ENCODE data around the gene TBC1D4.

Gene TBC1D4

DNA sequence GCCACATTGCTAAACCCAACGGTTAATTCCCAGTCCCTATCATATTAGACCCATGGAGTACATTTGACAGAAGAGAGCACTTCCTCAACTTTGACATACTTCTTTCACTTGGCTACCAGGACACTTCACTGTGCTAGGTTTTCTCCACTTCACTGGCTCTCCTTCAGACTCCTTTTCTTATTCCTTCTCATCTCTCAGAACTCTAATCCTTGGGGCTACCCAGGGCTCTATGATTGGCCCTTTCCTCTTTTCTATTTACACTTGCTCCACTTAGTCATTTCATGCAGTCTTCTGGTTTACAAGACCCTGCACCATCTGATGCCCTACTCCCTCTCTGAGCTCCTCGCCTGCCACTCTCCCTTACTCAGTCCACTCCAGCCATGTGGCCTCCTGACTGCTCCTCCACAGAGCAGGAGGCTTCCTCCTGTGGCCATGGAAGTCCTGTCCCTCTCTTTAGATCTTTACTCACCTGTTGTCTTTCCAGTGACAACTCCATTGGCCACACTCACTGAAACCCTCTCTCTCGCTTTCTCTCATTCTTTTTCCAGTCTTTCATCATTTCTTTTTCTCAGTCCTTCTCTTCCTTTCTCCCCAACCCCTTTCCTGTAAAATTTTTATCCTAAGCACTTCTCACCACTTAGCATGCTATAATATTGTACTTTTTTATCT lies 90.4 kb downstream of the TBC1D4 start:
- ATAC-seq (ENCODE audit: low read depth) (no peak), DNase-seq (ENCODE audit: low spot score in 2 of 2) (no peak)
- Mint-ChIP-seq H3K36me3 (no peaks in the 10 kb centered on the region), H3K9me3 (no peaks in the 10 kb centered on the region), H3K4me1 (no peaks in the 10 kb centered on the region), H3K4me3 (no peak overlapping the region), H3K27ac (no peak overlapping the region), H3K27me3 (no peaks in the 10 kb centered on the region)

DNA sequence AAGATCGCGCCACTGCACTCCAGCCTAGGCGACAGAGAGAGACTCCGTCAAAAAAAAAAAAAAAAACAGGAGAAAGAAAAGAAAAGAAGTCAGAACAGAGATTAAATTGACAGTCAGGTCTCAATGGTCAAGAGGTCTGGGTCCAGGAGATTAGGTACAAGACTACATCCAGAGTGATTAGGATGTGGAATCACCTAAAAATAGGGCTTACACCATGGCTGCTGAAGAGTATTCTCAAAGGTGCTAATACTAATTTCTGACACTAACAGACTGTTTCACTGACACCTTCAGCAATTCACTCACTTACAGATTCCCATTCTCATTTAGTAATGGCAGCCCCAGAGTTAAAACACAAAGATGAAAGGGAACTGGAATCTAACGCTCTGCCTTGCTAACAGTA lies 91.7 kb downstream of the TBC1D4 start:
- H3K9me3 Mint-ChIP-seq, result no peaks in the 10 kb centered on the region
- H3K36me3 Mint-ChIP-seq, result no peaks in the 10 kb centered on the region
- no peak overlapping the region for H3K27ac Mint-ChIP-seq
- DNase-seq (ENCODE audit: low spot score in 2 of 2) (no peak), ATAC-seq (ENCODE audit: low read depth) (no peak)
- H3K4me1 Mint-ChIP-seq, result no peaks in the 10 kb centered on the region
- H3K27me3 Mint-ChIP-seq, result no peaks in the 10 kb centered on the region
- no peak overlapping the region for H3K4me3 Mint-ChIP-seq

DNA sequence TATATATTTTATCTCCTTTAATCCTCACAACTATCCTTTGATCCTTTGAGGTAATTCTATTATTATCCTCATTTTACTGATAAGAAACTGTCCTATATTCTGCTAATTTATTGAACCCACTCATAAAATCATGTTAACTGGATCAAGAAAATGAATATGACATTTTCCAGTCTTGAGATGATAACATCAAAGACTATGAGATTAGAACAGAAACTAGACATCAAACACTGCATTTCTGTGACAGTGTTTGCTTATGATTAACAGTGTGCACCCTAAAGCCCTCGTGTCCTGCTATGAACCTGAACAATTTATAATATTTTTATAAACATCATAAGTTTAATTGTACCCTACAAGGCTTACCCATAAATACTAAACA lies 96.3 kb downstream of the TBC1D4 start:
- Mint-ChIP-seq H3K9me3 (no peaks in the 10 kb centered on the region), H3K4me3 (no peak overlapping the region), H3K27ac (no peak overlapping the region), H3K4me1 (no peaks in the 10 kb centered on the region), H3K36me3 (no peaks in the 10 kb centered on the region), H3K27me3 (no peaks in the 10 kb centered on the region)
- no peak for ATAC-seq (ENCODE audit: low read depth)
- no peak for DNase-seq (ENCODE audit: low spot score in 2 of 2)

DNA sequence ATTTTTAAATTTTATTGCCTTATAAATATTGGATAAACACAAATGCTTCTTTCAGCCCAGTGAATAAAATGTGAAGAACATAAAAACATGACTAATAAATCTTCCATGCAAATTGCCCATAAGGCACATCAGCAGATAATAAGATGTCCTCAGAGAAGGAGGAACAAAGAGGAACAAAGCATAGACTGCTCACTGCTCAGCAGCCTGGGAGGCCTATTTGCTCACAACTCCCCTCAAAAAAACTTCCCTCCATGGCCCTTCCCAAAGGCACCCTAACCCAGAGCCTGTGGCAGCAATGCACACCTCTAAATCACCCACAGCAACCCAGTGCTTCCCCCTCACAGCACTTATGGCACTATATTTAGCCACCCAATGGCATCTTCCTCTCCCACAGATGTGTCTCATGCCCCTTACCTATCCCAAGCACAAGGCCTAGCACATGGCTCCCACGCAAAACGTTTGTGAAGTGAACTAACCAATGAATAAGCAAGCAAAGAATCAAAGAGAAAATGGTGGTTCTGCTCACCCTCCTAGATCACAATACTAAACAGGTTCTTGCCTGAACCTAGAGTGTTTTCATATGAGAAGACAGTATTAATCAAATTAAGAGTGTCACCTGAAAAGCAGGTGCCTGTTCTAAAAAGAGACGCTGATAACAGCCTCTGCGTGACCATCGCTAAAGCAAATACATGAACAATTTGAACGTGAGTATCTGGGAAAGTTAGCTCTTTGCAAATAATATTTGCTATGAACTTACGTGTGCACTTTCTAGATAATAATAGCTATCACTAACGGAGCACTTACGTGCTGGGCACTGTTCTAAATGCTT lies 96.9 kb downstream of the TBC1D4 start:
- Mint-ChIP-seq H3K27ac (no peak overlapping the region), H3K27me3 (no peaks in the 10 kb centered on the region), H3K4me3 (no peak overlapping the region), H3K36me3 (no peaks in the 10 kb centered on the region), H3K4me1 (no peaks in the 10 kb centered on the region), H3K9me3 (no peaks in the 10 kb centered on the region)
- ATAC-seq (ENCODE audit: low read depth) (no peak), DNase-seq (ENCODE audit: low spot score in 2 of 2) (no peak)

DNA sequence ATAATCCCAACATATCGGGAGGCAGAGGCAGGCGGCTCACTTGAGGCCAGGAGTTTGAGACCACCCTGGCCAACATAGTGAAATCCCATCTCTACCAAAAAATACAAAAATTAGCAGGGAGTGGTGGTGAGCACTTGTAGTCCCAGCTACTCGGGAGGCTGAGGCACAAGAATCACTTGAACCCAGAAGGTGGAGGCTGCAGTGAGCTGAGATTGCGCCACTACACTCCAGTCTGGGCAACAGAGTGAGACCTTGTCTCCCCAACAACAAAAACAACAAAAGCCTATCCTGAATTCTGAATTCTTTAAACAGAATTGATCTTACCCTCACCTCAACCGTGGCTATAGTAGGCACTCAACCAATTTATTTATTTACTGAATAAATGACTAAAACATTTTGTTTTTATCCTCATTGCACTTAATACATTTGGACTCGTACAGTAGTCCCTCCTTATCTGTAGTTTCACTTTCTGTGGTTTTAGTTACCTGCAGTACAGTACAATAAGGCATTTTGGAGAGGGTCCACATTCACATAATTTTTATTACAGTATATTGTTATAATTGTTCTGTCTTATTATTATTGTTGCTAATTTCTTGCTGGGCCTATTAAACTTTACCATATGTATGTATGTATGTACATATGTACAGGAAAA lies 98.8 kb downstream of the TBC1D4 start:
- DNase-seq (ENCODE audit: low spot score in 2 of 2) (no peak), ATAC-seq (ENCODE audit: low read depth) (no peak)
- H3K36me3 Mint-ChIP-seq, result no peaks in the 10 kb centered on the region
- H3K9me3 Mint-ChIP-seq, result no peaks in the 10 kb centered on the region
- no peak overlapping the region for H3K4me3 Mint-ChIP-seq
- H3K4me1 Mint-ChIP-seq, result no peaks in the 10 kb centered on the region
- H3K27ac Mint-ChIP-seq, result no peak overlapping the region
- no peaks in the 10 kb centered on the region for H3K27me3 Mint-ChIP-seq

DNA sequence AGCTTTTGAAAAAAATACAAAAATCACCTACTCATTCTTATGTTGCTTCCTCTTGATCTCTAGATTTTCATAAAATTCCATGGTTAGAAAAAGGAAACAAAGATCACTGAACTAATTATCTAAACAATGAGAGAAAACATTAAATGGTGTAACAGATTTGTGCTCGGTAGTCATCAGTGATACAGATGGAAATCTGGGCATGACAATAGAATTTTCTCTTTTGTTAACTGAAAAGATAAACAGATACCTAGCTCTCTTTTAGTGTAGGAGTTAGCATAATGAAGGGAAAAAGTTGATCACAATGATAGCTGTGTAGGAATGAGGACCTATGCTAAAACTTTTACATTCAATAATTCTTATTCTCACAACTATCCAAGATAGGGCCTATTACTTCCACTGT lies 103.7 kb downstream of the TBC1D4 start:
- no peak overlapping the region for H3K4me3 Mint-ChIP-seq
- no peak for ATAC-seq (ENCODE audit: low read depth)
- no peak for DNase-seq (ENCODE audit: low spot score in 2 of 2)
- no peaks in the 10 kb centered on the region for H3K4me1 Mint-ChIP-seq
- no peaks in the 10 kb centered on the region for H3K27me3 Mint-ChIP-seq
- H3K27ac Mint-ChIP-seq, result no peak overlapping the region
- H3K36me3 Mint-ChIP-seq, result no peaks in the 10 kb centered on the region
- no peaks in the 10 kb centered on the region for H3K9me3 Mint-ChIP-seq

DNA sequence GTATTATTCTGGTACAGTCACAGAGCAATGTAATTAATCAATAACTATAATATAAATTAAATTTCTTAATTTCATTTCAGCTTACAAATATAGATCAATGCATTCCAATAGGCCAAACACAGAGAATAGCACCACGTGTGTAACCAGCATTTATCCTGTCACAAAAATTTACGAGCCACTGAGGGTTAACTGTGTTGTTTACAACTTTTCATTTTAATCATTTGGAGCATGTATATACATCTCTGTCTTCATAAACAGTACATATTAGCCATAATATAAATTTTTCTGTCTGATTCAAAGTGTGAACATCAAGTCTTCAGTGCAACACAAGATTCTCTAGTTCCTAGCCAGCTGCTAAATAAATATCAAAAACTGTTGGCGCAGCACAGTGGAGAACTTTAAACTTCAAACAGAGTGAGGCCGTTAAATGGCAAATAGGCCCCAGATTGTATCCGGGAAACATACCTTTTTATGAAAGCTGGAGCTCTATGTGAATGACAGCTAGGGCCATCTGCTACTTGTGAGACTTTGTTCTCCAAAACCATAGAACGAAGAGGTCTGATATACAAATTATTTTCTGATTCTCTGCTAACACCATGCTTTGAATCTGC lies 105.1 kb downstream of the TBC1D4 start:
- DNase-seq (ENCODE audit: low spot score in 2 of 2) (no peak), ATAC-seq (ENCODE audit: low read depth) (no peak)
- H3K4me3 Mint-ChIP-seq, result no peak overlapping the region
- H3K36me3 Mint-ChIP-seq, result no peaks in the 10 kb centered on the region
- H3K27ac Mint-ChIP-seq, result no peak overlapping the region
- H3K27me3 Mint-ChIP-seq, result no peaks in the 10 kb centered on the region
- H3K9me3 Mint-ChIP-seq, result no peaks in the 10 kb centered on the region
- no peaks in the 10 kb centered on the region for H3K4me1 Mint-ChIP-seq

DNA sequence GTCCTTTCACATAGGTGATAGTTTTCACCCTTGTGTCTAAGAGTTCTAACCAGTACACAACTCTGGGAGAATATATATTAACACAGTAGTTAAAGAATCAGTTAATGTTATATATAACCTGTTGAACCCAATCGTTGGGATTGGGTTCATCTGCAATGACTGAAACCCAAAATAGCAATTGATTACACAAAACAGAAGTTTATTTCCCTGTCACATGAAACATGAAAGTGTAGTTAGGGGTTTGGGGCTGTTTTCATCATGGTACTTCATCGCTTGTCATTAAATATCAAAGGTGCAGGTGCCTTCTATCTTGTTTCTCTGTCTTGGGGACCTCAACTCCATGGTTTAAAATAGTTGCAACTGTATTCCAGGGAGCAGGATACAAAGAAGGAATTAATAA lies 106.6 kb downstream of the TBC1D4 start:
- DNase-seq (ENCODE audit: low spot score in 2 of 2), result no peak
- Mint-ChIP-seq H3K36me3 (no peaks in the 10 kb centered on the region), H3K27ac (no peak overlapping the region), H3K27me3 (no peaks in the 10 kb centered on the region), H3K4me3 (no peak overlapping the region), H3K4me1 (no peaks in the 10 kb centered on the region), H3K9me3 (no peaks in the 10 kb centered on the region)
- no peak for ATAC-seq (ENCODE audit: low read depth)

DNA sequence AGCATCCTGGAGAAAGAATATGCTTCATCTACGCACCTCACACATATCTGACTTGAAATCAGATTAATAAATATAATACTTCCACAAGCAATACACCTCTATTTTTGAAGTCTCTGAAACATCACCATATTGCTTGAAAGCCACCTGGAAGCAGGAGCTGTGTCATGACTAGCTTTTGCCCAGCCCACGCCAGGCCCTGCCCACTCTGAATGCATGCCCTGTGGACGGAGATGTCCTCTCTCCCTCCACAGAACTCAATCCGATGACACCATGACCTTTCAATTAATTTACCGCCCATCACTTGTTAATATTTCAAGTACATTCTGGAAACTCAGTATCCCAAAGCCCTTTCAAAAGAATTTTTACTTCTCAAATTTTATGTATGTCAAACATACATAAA lies 108.0 kb downstream of the TBC1D4 start:
- H3K27ac Mint-ChIP-seq, result no peak overlapping the region
- no peaks in the 10 kb centered on the region for H3K27me3 Mint-ChIP-seq
- no peaks in the 10 kb centered on the region for H3K36me3 Mint-ChIP-seq
- DNase-seq (ENCODE audit: low spot score in 2 of 2) (no peak), ATAC-seq (ENCODE audit: low read depth) (no peak)
- H3K9me3 Mint-ChIP-seq, result no peaks in the 10 kb centered on the region
- no peak overlapping the region for H3K4me3 Mint-ChIP-seq
- H3K4me1 Mint-ChIP-seq, result no peaks in the 10 kb centered on the region

DNA sequence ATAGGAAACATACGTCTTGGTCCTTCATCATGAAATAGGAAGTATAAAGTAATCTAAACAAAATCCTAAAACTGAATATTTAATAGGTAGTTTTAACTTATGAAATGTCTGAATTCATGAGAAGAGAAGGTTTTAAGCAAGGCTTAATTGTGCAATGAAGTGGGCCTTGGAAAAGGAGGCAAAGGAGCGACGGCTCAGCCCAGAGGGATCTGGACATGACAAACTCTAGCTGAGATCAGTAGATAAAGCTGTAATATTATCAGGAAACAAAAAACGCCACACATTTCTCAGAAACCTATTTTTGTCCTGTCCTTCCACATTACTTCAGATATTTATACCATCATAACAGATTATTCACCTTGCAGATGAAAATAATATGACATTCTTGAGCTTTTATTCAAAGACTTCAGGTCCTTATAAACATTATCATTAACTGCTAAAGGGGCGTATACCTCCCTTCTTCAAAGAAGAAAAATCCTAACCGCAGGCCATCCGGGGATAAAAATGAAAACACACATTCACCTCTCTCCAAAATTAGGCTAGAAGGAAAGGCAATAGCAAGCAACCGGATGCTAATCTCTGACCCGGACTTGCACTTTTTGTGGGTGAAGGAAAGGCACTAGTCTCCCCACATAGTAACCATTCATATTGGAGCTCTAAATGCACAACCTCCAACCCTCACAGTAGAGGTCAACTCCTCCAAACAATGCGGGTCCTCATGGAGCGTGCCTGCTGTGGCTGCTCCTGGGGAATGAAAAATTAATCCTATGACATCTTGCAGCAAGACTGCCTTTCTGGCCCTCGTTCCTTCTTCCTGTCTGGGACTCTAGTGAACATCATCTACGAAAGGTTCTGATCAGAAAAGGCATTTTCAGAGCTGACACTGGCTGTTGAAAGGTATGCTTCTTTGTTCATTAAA lies 108.8 kb downstream of the TBC1D4 start:
- Mint-ChIP-seq H3K4me3 (no peak overlapping the region), H3K27ac (no peak overlapping the region), H3K36me3 (no peaks in the 10 kb centered on the region), H3K27me3 (no peaks in the 10 kb centered on the region), H3K9me3 (no peaks in the 10 kb centered on the region), H3K4me1 (no peaks in the 10 kb centered on the region)
- ATAC-seq (ENCODE audit: low read depth), result no peak
- DNase-seq (ENCODE audit: low spot score in 2 of 2), result no peak

DNA sequence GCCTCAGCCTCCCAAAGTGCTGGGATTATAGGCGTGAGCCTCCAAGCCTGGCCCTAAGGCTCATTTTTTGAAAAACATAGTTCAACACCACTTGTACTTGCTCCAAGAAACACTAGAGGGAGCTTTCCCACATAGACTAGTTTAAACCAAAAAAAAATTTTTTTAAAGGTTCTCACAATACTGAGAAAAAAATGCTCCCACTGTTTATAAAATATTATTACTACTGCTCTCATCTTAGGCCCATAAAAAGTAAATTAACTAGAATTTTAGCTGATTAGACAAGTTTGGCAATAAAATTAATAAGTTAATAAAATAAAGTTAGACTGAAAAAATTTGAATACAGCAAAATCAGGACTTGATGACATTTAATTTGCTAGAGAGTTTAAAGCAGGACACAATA lies 109.5 kb downstream of the TBC1D4 start:
- no peaks in the 10 kb centered on the region for H3K27me3 Mint-ChIP-seq
- no peaks in the 10 kb centered on the region for H3K9me3 Mint-ChIP-seq
- H3K27ac Mint-ChIP-seq, result no peak overlapping the region
- ATAC-seq (ENCODE audit: low read depth), result peak; percentile 53
- H3K4me1 Mint-ChIP-seq, result no peaks in the 10 kb centered on the region
- no peak overlapping the region for H3K4me3 Mint-ChIP-seq
- H3K36me3 Mint-ChIP-seq, result no peaks in the 10 kb centered on the region
- DNase-seq (ENCODE audit: low spot score in 2 of 2), result peak in 1 of 2 donors; percentile 10

DNA sequence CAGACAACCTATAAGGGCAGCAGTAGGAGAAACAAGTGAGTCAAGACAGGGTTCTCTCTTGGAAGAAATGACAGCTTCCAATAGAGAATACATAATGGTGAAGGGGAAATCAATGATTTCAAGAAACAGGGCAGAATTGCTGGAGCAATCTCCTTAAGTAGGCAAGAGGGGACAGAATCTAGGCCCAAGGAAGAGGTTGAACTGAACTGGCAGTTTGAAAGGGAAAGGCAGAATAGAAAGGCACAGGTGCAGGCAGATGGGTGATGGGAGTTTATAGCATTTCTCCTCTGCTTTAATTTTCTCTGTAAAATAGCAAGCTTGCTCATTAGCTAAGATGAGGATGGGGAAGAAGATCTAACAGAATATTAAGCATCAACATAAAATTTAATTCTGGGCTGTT lies 110.8 kb downstream of the TBC1D4 start:
- ATAC-seq (ENCODE audit: low read depth), result no peak
- Mint-ChIP-seq H3K27ac (no peak overlapping the region), H3K36me3 (no peaks in the 10 kb centered on the region), H3K4me3 (no peak overlapping the region), H3K4me1 (no peaks in the 10 kb centered on the region), H3K9me3 (no peaks in the 10 kb centered on the region), H3K27me3 (no peaks in the 10 kb centered on the region)
- DNase-seq (ENCODE audit: low spot score in 2 of 2), result no peak

DNA sequence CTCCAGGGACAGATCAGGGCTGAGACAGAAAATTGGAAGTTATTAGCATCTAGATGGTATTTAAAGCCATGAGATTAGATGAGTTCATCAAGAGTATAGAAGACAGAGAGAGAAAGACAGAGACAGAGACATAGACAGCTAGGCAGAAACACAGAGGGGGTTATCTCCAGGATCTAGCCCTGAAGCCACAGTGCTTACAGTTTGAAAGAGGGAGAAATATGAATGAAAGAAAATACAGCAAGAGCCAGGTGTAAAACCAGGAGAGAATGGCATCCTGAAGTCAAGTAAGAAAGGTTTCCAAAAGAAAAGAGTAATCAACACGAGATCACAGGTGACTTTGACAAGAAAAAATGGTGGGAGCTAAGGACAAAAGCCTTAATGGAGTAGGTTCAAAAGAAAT lies 111.2 kb downstream of the TBC1D4 start:
- H3K27ac Mint-ChIP-seq, result no peak overlapping the region
- DNase-seq (ENCODE audit: low spot score in 2 of 2) (no peak), ATAC-seq (ENCODE audit: low read depth) (no peak)
- peaks cover 3% of the 10 kb centered on the region for H3K4me1 Mint-ChIP-seq
- H3K27me3 Mint-ChIP-seq, result no peaks in the 10 kb centered on the region
- no peaks in the 10 kb centered on the region for H3K36me3 Mint-ChIP-seq
- no peak overlapping the region for H3K4me3 Mint-ChIP-seq
- H3K9me3 Mint-ChIP-seq, result no peaks in the 10 kb centered on the region
